GM12878 (cell line): ENCODE results near the gene ZFP62. TPM values are rescaled to one million over a fixed set of nuclear protein-coding genes. Genes with fewer than 3 reads are reported as not detected.

Source experiments
- CHD1 ChIP-seq: IDR thresholded peaks from 2 replicates; pipeline ENCODE4 v1.6.1; 2012; ENCODE audit warnings: low read depth, low read length, improper control_type of control experiment
- CREM ChIP-seq: IDR thresholded peaks from 2 replicates; pipeline ENCODE4 v1.6.1; 2014; ENCODE audit warnings: antibody characterized with exemption, low read depth
- ELK1 ChIP-seq: IDR thresholded peaks from 2 replicates; pipeline ENCODE4 v1.6.1; 2012; ENCODE audit warnings: low read depth, low read length, improper control_type of control experiment
- GATAD2B ChIP-seq: fragments of 450-650 bp; conservative IDR thresholded peaks from 2 replicates; pipeline ENCODE4 v1.6.1; 2017; ENCODE audit warnings: low read depth, mild to moderate bottlenecking, moderate library complexity
- JUND ChIP-seq: IDR thresholded peaks from 2 replicates; pipeline ENCODE4 v1.6.1; 2012; ENCODE audit warnings: low read depth, mild to moderate bottlenecking, low read length, improper control_type of control experiment, moderate library complexity
- MTA3 ChIP-seq: IDR thresholded peaks from 2 replicates; pipeline ENCODE4 v1.6.1; 2012; ENCODE audit warnings: low read length, inconsistent platforms, borderline replicate concordance
- NFYB ChIP-seq: IDR thresholded peaks from 2 replicates; pipeline ENCODE4 v1.6.1; 2011; ENCODE audit warnings: low read depth, mild to moderate bottlenecking, low read length, improper control_type of control experiment, moderate library complexity; ENCODE audit not compliant: insufficient read depth
- PAX8 ChIP-seq: fragments of 450-650 bp; IDR thresholded peaks from 2 replicates; pipeline ENCODE4 v1.6.1; 2017; ENCODE audit warnings: mild to moderate bottlenecking, moderate library complexity
- PBX3 ChIP-seq: IDR thresholded peaks from 2 replicates; pipeline ENCODE4 v1.6.1; 2011; ENCODE audit warnings: mild to moderate bottlenecking, low read depth, low read length, moderate library complexity; ENCODE audit not compliant: insufficient replicate concordance
- RAD21 ChIP-seq: IDR thresholded peaks from 2 replicates; pipeline ENCODE4 v1.6.1; 2011; ENCODE audit warnings: mild to moderate bottlenecking, low read depth, low read length, moderate library complexity; ENCODE audit not compliant: insufficient read depth
- RFX5 ChIP-seq: IDR thresholded peaks from 2 replicates; pipeline ENCODE4 v1.6.1; 2011; ENCODE audit warnings: low read depth, low read length, improper control_type of control experiment
- SIX5 ChIP-seq: IDR thresholded peaks from 2 replicates; pipeline ENCODE4 v1.6.1; 2011; ENCODE audit warnings: mild to moderate bottlenecking, low read depth, low read length, moderate library complexity; ENCODE audit not compliant: severe bottlenecking
- STAT1 ChIP-seq: fragments of 450-650 bp; conservative IDR thresholded peaks from 2 replicates; pipeline ENCODE4 v1.6.1; 2014; ENCODE audit warnings: antibody characterized with exemption, mild to moderate bottlenecking
- ZBTB11 ChIP-seq: fragments of 450-650 bp; formaldehyde crosslinking; IDR thresholded peaks from 2 replicates; pipeline ENCODE4 v1.5.0; 2022; ENCODE audit warnings: mild to moderate bottlenecking, missing genetic modification characterization
- ZNF207 ChIP-seq: fragments of 450-650 bp; IDR thresholded peaks from 2 replicates; pipeline ENCODE4 v1.6.1; 2014; ENCODE audit warnings: antibody characterized with exemption, mild to moderate bottlenecking, borderline replicate concordance
- polyA plus RNA-seq, 11 experiments: library from polyadenylated mRNA; depleted of rRNA in 4 of 11; unstranded in 6 of 11; stranded (reverse) in 5 of 11; fragments of >200 nt; fragmentation: Nextera tagmentation in 4 of 11; fragmentation: Illumina TruSeq in 1 of 11; extraction: Ambion mirVana in 4 of 11; extraction: Trizol in 1 of 11; gene quantifications; 1 replicate in 1 of 11; 2 replicates in 10 of 11; pipeline versions ENCODE4 v1.2.1 to v1.2.3, GENCODE V29; 2011 to 2016; ENCODE audit warnings: inconsistent platforms in 2 of 11, missing spikeins in 2 of 11, low read depth in 1 of 11
- total RNA-seq, 4 experiments: library from RNA; depleted of rRNA in 3 of 4; stranded (reverse); fragments of >200 nt in 3 of 4; fragmentation: Illumina TruSeq in 1 of 4; extraction: Trizol in 1 of 4; gene quantifications; 2 replicates each; pipeline versions ENCODE4 v1.2.1 to v1.2.3, GENCODE V29; 2013 to 2021
- TF ChIP-seq, protein P1 (sequence below): fragments of 450-650 bp; formaldehyde crosslinking; IDR thresholded peaks from 2 replicates; pipeline ENCODE4 v1.4.0; 2020; ENCODE audit warnings: mild to moderate bottlenecking, moderate library complexity
- TF ChIP-seq, protein P2 (sequence below): fragments of 450-650 bp; IDR thresholded peaks from 2 replicates; pipeline ENCODE4 v1.6.1; 2018; ENCODE audit warnings: borderline replicate concordance, mild to moderate bottlenecking; ENCODE audit not compliant: partially characterized antibody

The ZFP62 gene
- total and polyA plus RNA-seq, 10 of the 15 experiments (the other 5 are each of a cell fraction or from before 2014, with no cell fraction given), result 9.2 to 39.7 (median 21.1) TPM

- TF ChIP-seq ZBTB11 (CRISPR knock-in tag) (no peak), STAT1 (no peak), PBX3 (no peak), MTA3 (no peak), ZNF207 (no peak), CHD1 (no peak), GATAD2B (no peak), PAX8 (no peak), JUND (no peak), SIX5 (no peak), CREM (0 out of 2 replicates have a peak, but pooled peaks have one; percentile 17), RAD21 (peak; percentile 51), ELK1 (no peak), RFX5 (no peak), NFYB (no peak)
- TF ChIP-seq, protein P1, sequence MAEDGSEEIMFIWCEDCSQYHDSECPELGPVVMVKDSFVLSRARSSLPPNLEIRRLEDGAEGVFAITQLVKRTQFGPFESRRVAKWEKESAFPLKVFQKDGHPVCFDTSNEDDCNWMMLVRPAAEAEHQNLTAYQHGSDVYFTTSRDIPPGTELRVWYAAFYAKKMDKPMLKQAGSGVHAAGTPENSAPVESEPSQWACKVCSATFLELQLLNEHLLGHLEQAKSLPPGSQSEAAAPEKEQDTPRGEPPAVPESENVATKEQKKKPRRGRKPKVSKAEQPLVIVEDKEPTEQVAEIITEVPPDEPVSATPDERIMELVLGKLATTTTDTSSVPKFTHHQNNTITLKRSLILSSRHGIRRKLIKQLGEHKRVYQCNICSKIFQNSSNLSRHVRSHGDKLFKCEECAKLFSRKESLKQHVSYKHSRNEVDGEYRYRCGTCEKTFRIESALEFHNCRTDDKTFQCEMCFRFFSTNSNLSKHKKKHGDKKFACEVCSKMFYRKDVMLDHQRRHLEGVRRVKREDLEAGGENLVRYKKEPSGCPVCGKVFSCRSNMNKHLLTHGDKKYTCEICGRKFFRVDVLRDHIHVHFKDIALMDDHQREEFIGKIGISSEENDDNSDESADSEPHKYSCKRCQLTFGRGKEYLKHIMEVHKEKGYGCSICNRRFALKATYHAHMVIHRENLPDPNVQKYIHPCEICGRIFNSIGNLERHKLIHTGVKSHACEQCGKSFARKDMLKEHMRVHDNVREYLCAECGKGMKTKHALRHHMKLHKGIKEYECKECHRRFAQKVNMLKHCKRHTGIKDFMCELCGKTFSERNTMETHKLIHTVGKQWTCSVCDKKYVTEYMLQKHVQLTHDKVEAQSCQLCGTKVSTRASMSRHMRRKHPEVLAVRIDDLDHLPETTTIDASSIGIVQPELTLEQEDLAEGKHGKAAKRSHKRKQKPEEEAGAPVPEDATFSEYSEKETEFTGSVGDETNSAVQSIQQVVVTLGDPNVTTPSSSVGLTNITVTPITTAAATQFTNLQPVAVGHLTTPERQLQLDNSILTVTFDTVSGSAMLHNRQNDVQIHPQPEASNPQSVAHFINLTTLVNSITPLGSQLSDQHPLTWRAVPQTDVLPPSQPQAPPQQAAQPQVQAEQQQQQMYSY (CRISPR knock-in tag), result no peak
- TF ChIP-seq, protein P2, sequence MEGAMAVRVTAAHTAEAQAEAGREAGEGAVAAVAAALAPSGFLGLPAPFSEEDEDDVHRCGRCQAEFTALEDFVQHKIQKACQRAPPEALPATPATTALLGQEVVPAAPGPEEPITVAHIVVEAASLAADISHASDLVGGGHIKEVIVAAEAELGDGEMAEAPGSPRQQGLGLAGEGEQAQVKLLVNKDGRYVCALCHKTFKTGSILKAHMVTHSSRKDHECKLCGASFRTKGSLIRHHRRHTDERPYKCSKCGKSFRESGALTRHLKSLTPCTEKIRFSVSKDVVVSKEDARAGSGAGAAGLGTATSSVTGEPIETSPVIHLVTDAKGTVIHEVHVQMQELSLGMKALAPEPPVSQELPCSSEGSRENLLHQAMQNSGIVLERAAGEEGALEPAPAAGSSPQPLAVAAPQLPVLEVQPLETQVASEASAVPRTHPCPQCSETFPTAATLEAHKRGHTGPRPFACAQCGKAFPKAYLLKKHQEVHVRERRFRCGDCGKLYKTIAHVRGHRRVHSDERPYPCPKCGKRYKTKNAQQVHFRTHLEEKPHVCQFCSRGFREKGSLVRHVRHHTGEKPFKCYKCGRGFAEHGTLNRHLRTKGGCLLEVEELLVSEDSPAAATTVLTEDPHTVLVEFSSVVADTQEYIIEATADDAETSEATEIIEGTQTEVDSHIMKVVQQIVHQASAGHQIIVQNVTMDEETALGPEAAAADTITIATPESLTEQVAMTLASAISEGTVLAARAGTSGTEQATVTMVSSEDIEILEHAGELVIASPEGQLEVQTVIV, result no peak
Measured at GRCh38 chr5:180860273-180860886, 696 bp downstream of the ZFP62 start (continued).
